Activated CD4-positive, alpha-beta T cell treated with anti-CD3 and anti-CD28 coated beads, Interleukin-2, amount 10 ng/mL, durations not matched to agents 7 days and 5 days (primary cell): ENCODE data around the gene SLC16A8. TPM values are rescaled to one million over a fixed set of nuclear protein-coding genes. Genes with fewer than 3 reads are reported as not detected.

Source experiments
- CTCF ChIA-PET: fragments of 350-600 bp; sonication (Branson Sonifier 250); formaldehyde crosslinking; loops from one replicate; lab custom pipeline; 2021; ENCODE audit warnings: antibody characterized with exemption; lab: Charles Lee
- POLR2A ChIA-PET: fragments of 350-600 bp; sonication (Branson Sonifier 250); formaldehyde crosslinking; loops from one replicate; lab custom pipeline; 2021; ENCODE audit warnings: antibody characterized with exemption; lab: Charles Lee
- DNase-seq: peaks from one replicate; pipeline ENCODE4 v3.0.0-alpha.2; 2020
- H3K27ac Mint-ChIP-seq: one replicate; pipeline ENCODE4 v1.8.0; 2021; ENCODE audit warnings: mild to moderate bottlenecking, moderate library complexity, mixed read lengths
- H3K27me3 Mint-ChIP-seq: one replicate; pipeline ENCODE4 v1.8.0; 2021; ENCODE audit warnings: mixed read lengths
- H3K36me3 Mint-ChIP-seq: one replicate; pipeline ENCODE4 v1.8.0; 2021; ENCODE audit warnings: low read depth, mixed read lengths
- H3K4me1 Mint-ChIP-seq: one replicate; pipeline ENCODE4 v1.8.0; 2021; ENCODE audit warnings: mixed read lengths
- H3K4me3 Mint-ChIP-seq: one replicate; pipeline ENCODE4 v1.8.0; 2021; ENCODE audit warnings: mild to moderate bottlenecking, moderate library complexity, mixed read lengths
- H3K9me3 Mint-ChIP-seq: one replicate; pipeline ENCODE4 v1.8.0; 2021; ENCODE audit warnings: mixed read lengths
- total RNA-seq, 2 experiments: library from RNA; stranded (reverse); gene quantifications; one replicate each; pipeline ENCODE4 v1.2.3, GENCODE V29; 2021

Gene SLC16A8
- total RNA-seq, 2 experiments from 2014 or later, result not detected

- H3K27me3 Mint-ChIP-seq, result no peaks in the 10 kb centered on the region
- DNase-seq, result no peak
- H3K9me3 Mint-ChIP-seq, result no peaks in the 10 kb centered on the region
- CTCF ChIA-PET, result interaction anchor here (1.6 to 2.4 kb wide), 2 partner anchors 15 to 19 kb away, joined by 4 to 6 read pairs; partner anchors contain the start of gene PICK1
- POLR2A ChIA-PET, result no interaction called here
- no peaks in the 10 kb centered on the region for H3K4me1 Mint-ChIP-seq
- H3K36me3 Mint-ChIP-seq, result no peaks in the 10 kb centered on the region
- H3K4me3 Mint-ChIP-seq, result no peak overlapping the region
- H3K27ac Mint-ChIP-seq, result no peak overlapping the region
Measured at GRCh38 chr22:38071421-38072321, 12.3 kb downstream of the SLC16A8 start.

- Mint-ChIP-seq H3K4me3 (no peak overlapping the region), H3K9me3 (no peaks in the 10 kb centered on the region), H3K27me3 (no peaks in the 10 kb centered on the region), H3K36me3 (peaks cover 3% of the 10 kb centered on the region), H3K27ac (no peak overlapping the region), H3K4me1 (no peaks in the 10 kb centered on the region)
- ChIA-PET POLR2A (interaction anchor here (0.7 kb wide), 1 partner anchor 21 kb away, joined by 3 read pairs; no protein-coding TSS in a partner anchor), CTCF (interaction anchor here (0.9 to 2.4 kb wide), 3 partner anchors 13 to 30 kb away, joined by 3 to 6 read pairs (median 4); partner anchors contain the start of gene PICK1)
- no peak for DNase-seq
Measured at GRCh38 chr22:38070250-38070921, 13.6 kb downstream of the SLC16A8 start.

- Mint-ChIP-seq H3K9me3 (no peaks in the 10 kb centered on the region), H3K36me3 (peaks cover 3% of the 10 kb centered on the region), H3K27ac (no peak overlapping the region), H3K27me3 (no peaks in the 10 kb centered on the region), H3K4me3 (no peak overlapping the region), H3K4me1 (no peaks in the 10 kb centered on the region)
- ChIA-PET CTCF (interaction anchor here (0.9 to 2.4 kb wide), 3 partner anchors 13 to 31 kb away, joined by 3 to 6 read pairs (median 4); partner anchors contain the start of gene PICK1), POLR2A (interaction anchor here (0.7 kb wide), 1 partner anchor 22 kb away, joined by 3 read pairs; no protein-coding TSS in a partner anchor)
- DNase-seq, result no peak
Measured at GRCh38 chr22:38069372-38070249, 14.4 kb downstream of the SLC16A8 start.

- Mint-ChIP-seq H3K27ac (no peak overlapping the region), H3K36me3 (peaks cover 3% of the 10 kb centered on the region), H3K9me3 (no peaks in the 10 kb centered on the region), H3K4me1 (no peaks in the 10 kb centered on the region), H3K4me3 (no peak overlapping the region), H3K27me3 (no peaks in the 10 kb centered on the region)
- CTCF ChIA-PET, result no interaction called here
- DNase-seq, result no peak
- POLR2A ChIA-PET, result no interaction called here
Measured at GRCh38 chr22:38068641-38069371, 15.2 kb downstream of the SLC16A8 start.

DNA sequence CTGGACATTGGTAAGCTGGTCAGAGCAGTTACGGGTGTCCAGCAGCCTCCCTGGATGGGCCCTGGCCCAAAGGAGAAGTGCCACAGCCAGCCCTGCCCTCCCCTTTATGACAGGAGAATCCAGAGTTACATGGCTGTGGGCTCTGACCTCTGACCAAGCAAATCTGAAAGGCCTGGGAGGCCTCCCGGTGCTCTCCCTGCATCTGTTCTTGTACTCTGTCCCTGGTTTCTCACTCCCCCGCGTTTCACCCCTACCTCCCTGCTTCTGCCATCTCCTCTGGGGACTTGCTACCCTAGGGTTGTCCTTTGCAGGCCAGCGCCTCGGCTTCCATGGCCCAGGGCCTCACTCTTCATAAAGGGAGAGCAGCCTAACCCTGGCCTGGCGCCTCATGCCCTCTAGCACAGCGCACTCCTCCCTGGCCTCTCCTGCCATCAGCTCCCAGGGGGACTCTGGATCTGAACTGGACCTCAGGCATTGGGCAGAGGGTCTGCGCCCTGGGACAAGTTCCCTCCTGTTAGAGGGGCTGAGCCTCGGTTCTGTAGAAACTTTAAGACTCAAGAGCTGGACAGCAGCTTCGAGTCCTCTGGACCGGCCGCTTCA lies 16.1 kb downstream of the SLC16A8 start:
- ChIA-PET CTCF (no interaction called here), POLR2A (no interaction called here)
- H3K4me1 Mint-ChIP-seq, result no peaks in the 10 kb centered on the region
- no peaks in the 10 kb centered on the region for H3K9me3 Mint-ChIP-seq
- no peak for DNase-seq
- H3K27me3 Mint-ChIP-seq, result no peaks in the 10 kb centered on the region
- H3K4me3 Mint-ChIP-seq, result no peak overlapping the region
- H3K36me3 Mint-ChIP-seq, result peaks cover 5% of the 10 kb centered on the region
- H3K27ac Mint-ChIP-seq, result peak overlapping the region; percentile 57

DNA sequence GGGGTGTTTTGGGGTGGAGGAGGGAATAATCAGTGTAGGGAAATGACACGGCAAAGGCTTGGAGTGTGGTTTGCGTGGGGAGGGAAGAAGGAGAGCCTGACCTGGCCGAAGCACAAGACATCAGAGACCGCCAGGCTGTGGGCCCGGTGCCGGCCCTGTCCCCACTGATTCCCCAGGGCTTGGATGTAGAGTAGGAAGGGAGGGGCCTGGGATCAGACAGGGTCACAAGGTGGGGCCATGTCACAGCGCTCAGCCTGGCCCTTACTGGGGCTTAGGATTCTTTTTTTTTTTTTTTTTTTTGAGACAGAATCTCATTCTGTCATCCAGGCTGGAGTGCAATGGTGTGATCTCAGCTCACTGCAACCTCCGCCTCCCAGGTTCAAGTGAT lies 17.0 kb downstream of the SLC16A8 start:
- Mint-ChIP-seq H3K4me3 (no peak overlapping the region), H3K27ac (no peak overlapping the region), H3K36me3 (peaks cover 8% of the 10 kb centered on the region), H3K27me3 (no peaks in the 10 kb centered on the region), H3K9me3 (no peaks in the 10 kb centered on the region), H3K4me1 (no peaks in the 10 kb centered on the region)
- DNase-seq, result no peak
- CTCF ChIA-PET, result no interaction called here
- POLR2A ChIA-PET, result no interaction called here

DNA sequence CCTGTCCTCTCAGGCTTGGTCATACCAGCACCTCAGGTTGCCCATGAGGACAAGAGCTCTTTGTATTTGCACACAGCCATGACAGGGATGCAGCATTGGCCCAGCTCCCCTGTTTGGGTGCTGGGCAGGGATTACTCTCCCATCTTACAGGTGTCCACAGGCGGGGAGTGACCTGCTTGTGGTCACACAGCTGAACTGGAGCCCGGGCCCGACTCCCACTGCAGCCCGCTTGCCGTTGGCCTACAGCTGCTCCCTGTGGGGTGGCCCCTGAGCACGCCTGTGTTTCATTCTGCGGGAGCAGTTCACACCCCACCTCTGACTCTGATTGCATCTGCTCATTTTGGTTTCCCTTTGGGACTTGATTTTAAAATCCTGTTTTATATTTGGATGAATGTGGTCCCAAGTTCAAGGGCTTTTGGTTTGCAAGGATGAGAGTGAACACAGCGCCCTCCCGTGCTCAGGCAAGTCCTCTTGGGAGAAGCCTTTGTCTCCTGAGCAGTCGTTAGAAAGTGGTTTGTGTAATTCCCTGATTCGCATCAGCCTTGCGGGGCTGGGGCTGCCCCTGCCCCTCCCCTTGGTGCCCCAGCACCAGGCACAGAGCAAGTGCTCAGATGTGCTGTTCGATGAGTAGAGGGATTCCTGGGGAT lies 17.5 kb downstream of the SLC16A8 start:
- DNase-seq, result no peak
- CTCF ChIA-PET, result interaction anchor here (0.8 to 1.3 kb wide), 2 partner anchors 14 to 15 kb away, joined by 3 read pairs; no protein-coding TSS in a partner anchor
- POLR2A ChIA-PET, result no interaction called here
- H3K4me1 Mint-ChIP-seq, result no peaks in the 10 kb centered on the region
- no peaks in the 10 kb centered on the region for H3K27me3 Mint-ChIP-seq
- no peak overlapping the region for H3K27ac Mint-ChIP-seq
- no peak overlapping the region for H3K4me3 Mint-ChIP-seq
- peaks cover 12% of the 10 kb centered on the region for H3K36me3 Mint-ChIP-seq
- H3K9me3 Mint-ChIP-seq, result no peaks in the 10 kb centered on the region

DNA sequence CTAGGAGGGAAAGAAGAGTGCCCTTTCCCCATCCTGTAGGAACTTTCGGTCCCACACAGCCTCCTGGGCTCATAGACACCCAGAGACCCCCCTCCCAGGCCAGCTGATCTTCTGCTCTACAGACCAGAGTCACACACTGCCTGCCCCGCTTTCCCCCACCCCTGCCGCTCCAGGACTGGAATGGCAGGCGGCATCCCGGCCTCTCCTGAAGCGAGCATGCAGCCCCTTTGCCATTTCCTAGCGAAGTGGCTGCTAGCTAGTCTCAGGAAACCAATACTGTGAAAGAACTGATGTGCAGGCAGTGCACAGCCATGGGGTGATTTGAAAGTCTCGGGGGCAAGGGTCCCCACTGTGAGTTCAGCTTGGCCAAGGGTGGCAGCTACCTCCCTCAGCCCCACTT lies 18.4 kb downstream of the SLC16A8 start:
- peaks cover 12% of the 10 kb centered on the region for H3K36me3 Mint-ChIP-seq
- no peak for DNase-seq
- ChIA-PET POLR2A (no interaction called here), CTCF (interaction anchor here (0.8 to 1.3 kb wide), 2 partner anchors 13 to 14 kb away, joined by 3 read pairs; no protein-coding TSS in a partner anchor)
- H3K4me3 Mint-ChIP-seq, result no peak overlapping the region
- no peaks in the 10 kb centered on the region for H3K4me1 Mint-ChIP-seq
- no peak overlapping the region for H3K27ac Mint-ChIP-seq
- no peaks in the 10 kb centered on the region for H3K9me3 Mint-ChIP-seq
- H3K27me3 Mint-ChIP-seq, result no peaks in the 10 kb centered on the region

- no peaks in the 10 kb centered on the region for H3K9me3 Mint-ChIP-seq
Measured at GRCh38 chr22:38062791-38063190, 21.2 kb downstream of the SLC16A8 start.

DNA sequence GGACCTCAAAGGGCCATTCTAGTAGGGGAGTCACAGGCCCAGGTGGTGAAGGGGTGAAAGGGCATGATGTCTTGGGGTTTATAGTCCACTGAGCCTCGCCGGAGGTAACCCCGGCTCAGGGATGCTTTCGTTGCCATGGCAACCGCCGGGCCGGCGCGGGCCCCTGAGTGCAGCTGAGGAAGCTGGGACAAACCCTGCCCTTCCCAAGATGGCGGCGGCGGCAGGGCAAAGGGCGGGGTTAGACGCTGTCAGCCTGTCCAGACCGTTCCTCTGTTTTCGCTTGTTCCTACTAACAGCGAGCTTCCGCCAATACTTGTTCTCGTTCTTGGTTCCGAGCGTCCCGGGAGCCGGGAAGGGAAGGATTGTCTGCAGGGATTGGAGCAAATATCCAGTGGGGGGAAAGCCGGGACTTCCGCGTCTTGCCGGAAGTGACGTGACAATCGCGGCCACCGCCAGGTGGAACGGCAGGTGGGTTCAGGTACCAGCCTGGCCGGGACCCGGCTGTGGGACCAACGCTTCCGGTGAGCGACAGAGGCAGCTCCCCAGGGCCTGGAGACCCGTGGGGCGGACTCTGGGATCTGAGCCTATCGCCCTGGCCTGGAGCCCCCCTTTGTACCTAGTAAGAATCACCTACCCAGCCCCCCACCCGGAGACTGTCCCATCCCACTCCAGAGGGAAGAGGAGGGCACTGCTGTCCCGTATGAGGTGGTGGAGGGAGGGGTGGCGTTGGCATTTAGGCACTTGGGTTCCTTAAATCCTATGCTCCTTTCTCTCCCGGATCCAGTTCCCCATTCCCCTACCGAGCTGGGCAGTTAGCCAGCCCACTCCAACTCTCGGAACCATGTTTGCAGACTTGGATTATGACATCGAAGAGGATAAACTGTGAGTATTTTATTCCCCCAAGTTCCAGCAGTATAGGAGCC lies 26.8 kb downstream of the SLC16A8 start, which contains the start of gene PICK1:
TSS of gene PICK1 (plus strand) at position 436 of the 923 bp plus-strand sequence. CDS start at position 842, 406 bp downstream.
- Mint-ChIP-seq H3K4me3 (peak within 1 kb of the TSS; percentile 85), H3K36me3 (peaks cover 6% of the 10 kb centered on the region), H3K27ac (peak within 1 kb of the TSS; percentile 99), H3K27me3 (peaks cover 3% of the 10 kb centered on the region), H3K4me1 (peaks cover 16% of the 10 kb centered on the region), H3K9me3 (no peaks in the 10 kb centered on the region)
- POLR2A ChIA-PET, result no interaction called here
- CTCF ChIA-PET, result interaction anchor here (0.5 to 1.1 kb wide), 3 partner anchors 13 to 461 kb away, joined by 3 to 4 read pairs (median 3); no protein-coding TSS in a partner anchor
- peak; percentile 87 for DNase-seq

More at GRCh38 chr22:38062791-38063190, 21.2 kb downstream of the SLC16A8 start:
- Mint-ChIP-seq H3K27ac (no peak overlapping the region), H3K4me1 (peaks cover 2% of the 10 kb centered on the region), H3K27me3 (no peaks in the 10 kb centered on the region), H3K4me3 (no peak overlapping the region), H3K36me3 (peaks cover 15% of the 10 kb centered on the region)
- CTCF ChIA-PET, result no interaction called here
- POLR2A ChIA-PET, result no interaction called here
- no peak for DNase-seq
